Kidney (tissue), 14 donors: Measurements from ENCODE around the gene P2RY1. TPM values are rescaled to one million over a fixed set of nuclear protein-coding genes. Genes with fewer than 3 reads are reported as not detected.

Experiments used
- DNase-seq, 5 donors: peaks; one replicate each; pipeline ENCODE4 v3.0.0-alpha.2; 2013 to 2020
- FAIRE-seq: peaks from 2 replicates; lab custom pipeline; 2012; peaks lifted over from hg19 to GRCh38; lab: Jason Lieb, UNC
- H3K27ac ChIP-seq, 2 donors: one replicate each; pipeline ENCODE4 v1.7.0; 2013; ENCODE audit warnings: low read depth in 2 of 2, low read length in 2 of 2, inconsistent platforms in 1 of 2
- H3K27me3 ChIP-seq: one replicate; pipeline ENCODE4 v1.7.1; 2013; ENCODE audit warnings: low read length, inconsistent platforms; ENCODE audit not compliant: control insufficient read depth, insufficient read depth
- H3K36me3 ChIP-seq, 3 donors: one replicate each; pipeline versions ENCODE4 v1.7.0 to v1.7.1; 2013; ENCODE audit warnings: low read length in 3 of 3, control low read depth in 1 of 3, inconsistent platforms in 1 of 3; ENCODE audit not compliant: insufficient read depth in 3 of 3, control insufficient read depth in 2 of 3
- H3K4me1 ChIP-seq, 3 donors: one replicate each; pipeline versions ENCODE4 v1.7.0 to v1.7.1; 2013; ENCODE audit warnings: low read length in 3 of 3, inconsistent platforms in 1 of 3, low read depth in 1 of 3; ENCODE audit not compliant: control insufficient read depth in 2 of 3, insufficient read depth in 2 of 3
- H3K4me3 ChIP-seq, 3 donors: one replicate each; pipeline versions ENCODE4 v1.7.0 to v1.8.1; 2013; ENCODE audit warnings: low read length in 3 of 3, control low read depth in 1 of 3, inconsistent platforms in 1 of 3
- H3K9ac ChIP-seq, 3 donors: one replicate each; pipeline versions ENCODE4 v1.7.0 to v1.7.1; 2013; ENCODE audit warnings: low read length in 3 of 3, control low read depth in 1 of 3, inconsistent platforms in 1 of 3
- H3K9me3 ChIP-seq, 3 donors: one replicate each; pipeline versions ENCODE4 v1.7.0 to v1.7.1; 2013; ENCODE audit warnings: low read length in 3 of 3, control low read depth in 1 of 3, inconsistent platforms in 1 of 3; ENCODE audit not compliant: control insufficient read depth in 2 of 3, insufficient read depth in 1 of 3
- intact Hi-C: fragments of 100-400 bp; cut with DNase I; formaldehyde crosslinking; loops from one replicate; pipeline ENCODE4 v1.11.1; 2022
- polyA plus RNA-seq: library from polyadenylated mRNA; stranded (reverse); fragments of 350-450 nt; fragmentation: Illumina TruSeq; extraction: RNeasy Lipid Tissue Mini Kit (QIAGEN cat#74804); gene quantifications from one replicate; pipeline ENCODE4 v1.2.3, GENCODE V29; 2014; ENCODE audit warnings: low read depth, low replicate concordance; ENCODE audit not compliant: insufficient read depth
- total RNA-seq: library from RNA; stranded (reverse); fragmentation: NEBNext Ultra II Directional; extraction: Animal tissue kit (Norgen Biotek cat#: 25700); gene quantifications from one replicate; pipeline ENCODE4 v1.2.1, GENCODE V29; 2021
- TF ChIP-seq, protein P1 (sequence below): IDR thresholded peaks from 3 replicates; pipeline ENCODE4 v1.5.1; 2012; ENCODE audit warnings: mild to moderate bottlenecking, moderate library complexity, borderline replicate concordance; ENCODE audit not compliant: insufficient read depth; ENCODE audit errors: extremely low read depth
- donor health status: control.
- donor health status: control.
- donor health status: control.
- donor health status: control.
- donor health status: control.
- donor health status: DM: yes; HTN: yes; CAD: no.
- donor health status: Normal renal cell carcinoma (clear cell type).

Gene P2RY1
- total and polyA plus RNA-seq, 2 donors from 2014 or later = 0.41 to 2.2 TPM

DNA sequence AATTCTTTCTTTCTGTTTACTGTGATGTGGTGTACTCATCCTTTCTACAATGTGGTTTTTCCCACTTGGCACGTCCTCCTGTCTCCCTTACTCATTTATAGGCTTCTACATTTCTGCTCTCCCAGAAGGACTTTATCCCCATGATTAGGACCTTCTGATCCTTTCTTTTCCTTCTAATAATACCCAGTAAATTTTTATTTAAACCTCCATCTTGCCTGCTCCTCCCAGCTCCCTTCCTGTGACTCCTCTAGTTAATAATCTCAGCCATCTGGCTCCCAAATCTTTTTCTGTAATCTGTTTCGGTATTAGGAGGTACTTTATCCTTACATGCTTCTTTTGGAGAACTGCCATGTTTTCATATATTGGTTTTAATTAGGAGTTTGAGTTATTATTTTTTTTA is 11.2 kb upstream of the P2RY1 start:
- no peak overlapping the region for H3K9ac ChIP-seq
- H3K4me3 ChIP-seq = no peak overlapping the region
- no peaks in the 10 kb centered on the region for H3K36me3 ChIP-seq
- no peak for FAIRE-seq
- intact Hi-C loops = no loop called here
- TF ChIP-seq, protein P1, sequence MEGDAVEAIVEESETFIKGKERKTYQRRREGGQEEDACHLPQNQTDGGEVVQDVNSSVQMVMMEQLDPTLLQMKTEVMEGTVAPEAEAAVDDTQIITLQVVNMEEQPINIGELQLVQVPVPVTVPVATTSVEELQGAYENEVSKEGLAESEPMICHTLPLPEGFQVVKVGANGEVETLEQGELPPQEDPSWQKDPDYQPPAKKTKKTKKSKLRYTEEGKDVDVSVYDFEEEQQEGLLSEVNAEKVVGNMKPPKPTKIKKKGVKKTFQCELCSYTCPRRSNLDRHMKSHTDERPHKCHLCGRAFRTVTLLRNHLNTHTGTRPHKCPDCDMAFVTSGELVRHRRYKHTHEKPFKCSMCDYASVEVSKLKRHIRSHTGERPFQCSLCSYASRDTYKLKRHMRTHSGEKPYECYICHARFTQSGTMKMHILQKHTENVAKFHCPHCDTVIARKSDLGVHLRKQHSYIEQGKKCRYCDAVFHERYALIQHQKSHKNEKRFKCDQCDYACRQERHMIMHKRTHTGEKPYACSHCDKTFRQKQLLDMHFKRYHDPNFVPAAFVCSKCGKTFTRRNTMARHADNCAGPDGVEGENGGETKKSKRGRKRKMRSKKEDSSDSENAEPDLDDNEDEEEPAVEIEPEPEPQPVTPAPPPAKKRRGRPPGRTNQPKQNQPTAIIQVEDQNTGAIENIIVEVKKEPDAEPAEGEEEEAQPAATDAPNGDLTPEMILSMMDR = no peak
- H3K4me1 ChIP-seq = no peaks in the 10 kb centered on the region
- H3K27ac ChIP-seq = no peak overlapping the region
- DNase-seq = no peak
- H3K27me3 ChIP-seq = no peaks in the 10 kb centered on the region
- H3K9me3 ChIP-seq = no peaks in the 10 kb centered on the region

GRCh38 chr3:152825566-152825965 is 9.4 kb upstream of the P2RY1 start:
- DNase-seq (no peak), FAIRE-seq (no peak)
- Histone ChIP-seq H3K27me3 (no peaks in the 10 kb centered on the region), H3K9ac (no peak overlapping the region), H3K36me3 (no peaks in the 10 kb centered on the region), H3K27ac (no peak overlapping the region), H3K9me3 (no peaks in the 10 kb centered on the region), H3K4me1 (no peaks in the 10 kb centered on the region), H3K4me3 (no peak overlapping the region)
- TF ChIP-seq, protein P1 = no peak
- intact Hi-C loops = no loop called here

GRCh38 chr3:152826476-152826875 is 8.5 kb upstream of the P2RY1 start:
- no peak overlapping the region for H3K27ac ChIP-seq
- H3K4me1 ChIP-seq = no peaks in the 10 kb centered on the region
- intact Hi-C loops = no loop called here
- no peaks in the 10 kb centered on the region for H3K36me3 ChIP-seq
- TF ChIP-seq, protein P1 = no peak
- no peak overlapping the region for H3K9ac ChIP-seq
- no peak for FAIRE-seq
- H3K27me3 ChIP-seq = no peaks in the 10 kb centered on the region
- no peak for DNase-seq
- H3K9me3 ChIP-seq = no peaks in the 10 kb centered on the region
- no peak overlapping the region for H3K4me3 ChIP-seq

- FAIRE-seq = no peak
- intact Hi-C loops = no loop called here
These were observed 7.6 kb upstream of the P2RY1 start for GRCh38 chr3:152827313-152827712.

More at GRCh38 chr3:152827313-152827712, 7.6 kb upstream of the P2RY1 start:
- TF ChIP-seq, protein P1 = no peak
- H3K36me3 ChIP-seq = no peaks in the 10 kb centered on the region
- H3K9me3 ChIP-seq = no peaks in the 10 kb centered on the region
- H3K4me3 ChIP-seq = no peak overlapping the region
- no peak overlapping the region for H3K27ac ChIP-seq
- no peak for DNase-seq
- H3K9ac ChIP-seq = no peak overlapping the region
- no peaks in the 10 kb centered on the region for H3K27me3 ChIP-seq
- no peaks in the 10 kb centered on the region for H3K4me1 ChIP-seq
